ENCODE measurements around the gene TASOR2.
A peak's percentile ranks its signal among the peaks of the same experiment; 100 is the strongest.

The TASOR2 gene

GRCh38 chr10:5684971-5685763, 529 bp downstream of the TASOR2 start:
- DNase-seq = peak; percentile 15

GRCh38 chr10:5685764-5686240, 1.2 kb downstream of the TASOR2 start:
- DNase-seq = no peak

- no peak for DNase-seq
Observed at GRCh38 chr10:5688587-5688986, 3.9 kb downstream of the TASOR2 start.

- DNase-seq = no peak
Observed at GRCh38 chr10:5691786-5692185, 7.1 kb downstream of the TASOR2 start.

GRCh38 chr10:5692461-5693358, 8.1 kb downstream of the TASOR2 start:
- DNase-seq = no peak

GRCh38 chr10:5694573-5694972, 9.9 kb downstream of the TASOR2 start:
- no peak for DNase-seq

GRCh38 chr10:5697342-5697741, 12.7 kb downstream of the TASOR2 start:
- no peak for DNase-seq

- DNase-seq = no peak
Observed at GRCh38 chr10:5698062-5698461, 13.4 kb downstream of the TASOR2 start.

GRCh38 chr10:5708356-5708755, 23.7 kb downstream of the TASOR2 start:
- DNase-seq = no peak

GRCh38 chr10:5709865-5710264, 25.2 kb downstream of the TASOR2 start:
- DNase-seq = no peak

- DNase-seq = no peak
Observed at GRCh38 chr10:5710859-5711258, 26.2 kb downstream of the TASOR2 start.

GRCh38 chr10:5711642-5712041, 27.0 kb downstream of the TASOR2 start:
- DNase-seq = no peak

- no peak for DNase-seq
Observed at GRCh38 chr10:5719546-5719945, 34.9 kb downstream of the TASOR2 start.

- no peak for DNase-seq
Observed at GRCh38 chr10:5720182-5720581, 35.5 kb downstream of the TASOR2 start.

- DNase-seq = no peak
Observed at GRCh38 chr10:5723692-5724091, 39.1 kb downstream of the TASOR2 start.

- DNase-seq = no peak
Observed at GRCh38 chr10:5730766-5731165, 46.1 kb downstream of the TASOR2 start.

- DNase-seq = no peak
Observed at GRCh38 chr10:5731559-5731958, 46.9 kb downstream of the TASOR2 start.

GRCh38 chr10:5732141-5732540, 47.5 kb downstream of the TASOR2 start:
- DNase-seq = no peak
